GM12891 (cell line): ENCODE data around the gene SPSB3.

Experiments
- DNase-seq: peaks from one replicate; pipeline ENCODE4 v3.0.0; 2011; ENCODE audit warnings: low spot score; ENCODE audit not compliant: insufficient read length
- FAIRE-seq: peaks from 2 replicates; lab custom pipeline; 2011; peaks lifted over from hg19 to GRCh38; lab: Jason Lieb, UNC
- PAX5 ChIP-seq: IDR thresholded peaks from 2 replicates; pipeline ENCODE4 v1.6.1; 2011; ENCODE audit warnings: low read length, moderate library complexity, mild to moderate bottlenecking; ENCODE audit not compliant: insufficient read depth, severe bottlenecking
- POLR2A ChIP-seq: IDR thresholded peaks from 2 replicates; pipeline ENCODE4 v1.6.1; 2011; ENCODE audit warnings: low read depth, low read length, control low read depth
- POLR2AphosphoS5 ChIP-seq: IDR thresholded peaks from 2 replicates; pipeline ENCODE4 v1.6.1; 2011; ENCODE audit warnings: low read depth, low read length, control low read depth
- POU2F2 ChIP-seq: IDR thresholded peaks from 2 replicates; pipeline ENCODE4 v1.6.1; 2011; ENCODE audit warnings: low read depth, mild to moderate bottlenecking, control low read depth, low read length, moderate library complexity
- SPI1 ChIP-seq: IDR thresholded peaks from 2 replicates; pipeline ENCODE4 v1.6.1; 2011; ENCODE audit warnings: low read depth, low read length, control low read depth
- TAF1 ChIP-seq: IDR thresholded peaks from 2 replicates; pipeline ENCODE4 v1.6.1; 2011; ENCODE audit warnings: low read depth, low read length, control low read depth

Gene SPSB3

DNA sequence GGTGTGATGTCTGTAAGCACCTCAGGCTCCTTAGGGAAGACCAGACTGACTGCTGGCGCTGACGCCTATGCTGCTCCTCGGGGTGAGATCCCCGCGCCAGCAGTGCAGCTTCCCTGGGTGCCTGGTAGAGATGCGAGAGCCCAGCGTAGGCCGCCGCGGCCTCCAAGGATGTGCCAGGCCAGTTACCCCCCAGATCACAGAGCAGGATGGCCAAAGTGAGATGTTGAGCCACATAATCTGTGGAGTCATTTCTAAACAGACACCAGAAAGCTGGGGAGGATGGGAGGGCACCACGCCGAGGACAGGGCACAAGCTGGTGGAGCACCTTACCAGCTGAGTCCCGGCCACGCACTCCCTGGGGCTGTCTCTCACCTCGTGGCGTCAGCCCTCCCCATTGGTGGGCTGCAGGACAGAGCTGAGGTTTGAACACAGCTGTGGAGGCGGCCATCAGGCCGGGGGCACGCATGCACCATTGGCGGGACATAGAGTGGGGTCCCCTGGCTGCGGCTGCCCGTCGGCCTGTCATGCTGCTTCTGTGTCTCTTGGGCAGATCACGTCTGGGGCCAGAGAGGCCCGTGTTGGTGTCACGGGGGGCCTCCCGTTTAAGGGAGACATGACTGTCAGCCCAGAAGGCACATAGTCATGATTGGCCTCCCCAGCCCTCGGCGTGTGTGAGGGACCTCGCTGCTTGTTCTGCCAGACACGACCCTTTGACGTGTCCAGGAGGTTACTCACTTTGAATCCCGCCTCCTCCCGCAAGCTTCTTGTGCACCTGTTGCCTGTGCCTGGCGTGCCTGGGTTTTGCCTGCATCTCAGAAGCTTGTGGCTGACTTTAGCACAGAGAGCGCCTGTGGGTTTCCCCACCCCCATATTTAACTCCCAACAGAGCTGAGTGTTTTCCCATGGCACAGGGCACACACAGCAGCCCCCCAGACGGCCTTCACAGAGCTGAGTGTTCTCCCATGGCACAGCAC lies 54.4 kb downstream of the SPSB3 start:
- DNase-seq (no peak), FAIRE-seq (no peak)
- TF ChIP-seq POLR2AphosphoS5 (no peak), POLR2A (no peak), TAF1 (no peak), POU2F2 (no peak), SPI1 (no peak), PAX5 (no peak)
